RKO (cell line): ENCODE data around the gene YIPF2.
A peak's percentile ranks its signal among the peaks of the same experiment; 100 is the strongest.

Source experiments
- DNase-seq: peaks from one replicate; pipeline ENCODE4 v3.0.0-alpha.2; 2016; ENCODE audit warnings: low spot score

YIPF2 gene

DNA sequence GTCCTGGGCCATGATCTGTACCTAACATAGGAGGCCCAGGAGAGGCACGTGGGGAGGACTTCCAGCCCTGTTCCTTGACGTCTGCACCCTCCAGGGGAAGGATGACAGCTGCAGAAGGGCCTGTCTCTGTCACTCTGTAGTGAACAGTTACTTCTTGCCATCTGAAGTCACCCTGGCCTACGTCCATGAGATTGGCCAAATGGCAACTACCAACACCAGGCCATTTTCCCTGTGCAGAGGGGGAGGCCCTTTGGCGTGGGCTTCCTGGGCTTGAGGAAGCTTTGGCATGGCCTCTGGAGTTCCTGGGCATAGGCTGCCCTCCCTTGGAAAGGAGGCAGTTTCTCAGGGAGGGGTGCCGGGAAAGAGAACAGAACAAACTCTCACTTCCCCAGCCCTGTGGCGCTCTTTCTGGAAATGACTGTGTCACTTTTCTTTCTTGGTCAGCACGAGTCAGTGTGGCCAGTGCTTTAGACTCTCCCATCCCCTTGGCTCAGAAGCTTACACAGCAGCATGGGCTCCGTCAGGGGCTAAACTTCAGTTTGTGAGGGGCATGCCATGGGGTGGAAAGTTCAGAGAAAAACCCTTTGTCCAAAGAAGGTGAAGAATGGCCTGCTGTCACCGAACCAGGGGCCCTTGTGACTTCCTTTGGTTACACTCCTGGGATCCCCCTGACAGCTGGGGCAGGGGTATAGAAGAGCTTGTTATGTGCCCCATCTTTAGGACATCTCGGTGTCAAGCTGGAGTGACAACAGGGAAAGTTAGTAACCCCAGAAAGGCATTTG lies 51.8 kb downstream of the YIPF2 start:
- peak; percentile 45 for DNase-seq

DNA sequence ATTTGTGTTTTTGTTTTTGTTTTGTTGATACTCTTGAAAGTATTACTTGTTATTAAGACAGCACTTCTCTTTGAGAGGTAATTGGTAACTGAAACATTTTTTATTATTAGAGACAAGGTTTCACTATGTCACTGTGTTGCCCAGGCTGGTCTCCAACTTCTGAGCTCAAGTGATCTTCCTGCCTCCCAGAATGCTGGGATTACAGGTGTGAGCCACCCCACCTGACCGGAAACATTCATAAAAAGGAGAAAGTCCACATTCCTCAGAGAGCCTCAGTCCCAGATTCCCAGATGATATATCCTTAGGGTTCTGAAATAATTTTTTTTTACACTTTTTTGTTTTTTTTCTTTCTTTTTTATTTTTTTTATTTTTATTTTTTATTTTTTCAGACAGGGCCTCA lies 54.4 kb downstream of the YIPF2 start:
- DNase-seq = no peak

DNA sequence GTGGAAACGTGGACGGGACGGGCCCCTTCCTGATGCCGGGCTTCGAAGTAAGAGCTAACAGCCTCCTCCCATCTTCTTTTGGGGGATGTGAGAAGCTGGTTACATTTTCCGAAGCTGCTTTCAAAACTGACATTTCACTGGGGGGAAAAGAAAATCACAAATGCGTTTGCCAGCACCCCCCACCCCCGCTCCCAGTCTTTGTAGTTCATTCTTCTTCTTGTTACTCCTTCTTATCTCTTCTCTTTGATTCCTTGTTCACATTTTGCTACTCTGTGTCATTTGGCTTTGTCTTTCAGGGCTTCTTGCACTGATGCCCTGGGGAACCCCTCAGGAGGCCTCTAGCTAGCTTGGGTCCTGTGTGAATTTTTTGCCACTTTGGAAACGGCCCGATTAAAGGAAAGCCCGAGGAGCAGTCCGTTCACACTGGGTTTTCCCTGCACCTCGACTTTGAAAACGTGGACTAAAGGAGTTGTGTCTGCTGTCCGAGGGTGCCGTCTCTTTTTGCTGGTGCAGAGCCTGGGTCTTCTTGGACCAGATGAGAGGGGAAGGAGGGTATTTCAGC lies 55.8 kb downstream of the YIPF2 start:
- peak; percentile 35 for DNase-seq
